COLO668 (cell line): ENCODE results near the gene MMP1.

ENCODE experiments used
- DNase-seq: peaks from one replicate; lab custom pipeline; 2025; ENCODE audit not compliant: unreplicated experiment; lab: John Stamatoyannopoulos, UW

Gene MMP1

GRCh38 chr11:102807921-102808320, 10.0 kb upstream of the MMP1 start:
- DNase-seq: peak; percentile 5

GRCh38 chr11:102806296-102806695, 8.3 kb upstream of the MMP1 start:
- DNase-seq: no peak

DNA sequence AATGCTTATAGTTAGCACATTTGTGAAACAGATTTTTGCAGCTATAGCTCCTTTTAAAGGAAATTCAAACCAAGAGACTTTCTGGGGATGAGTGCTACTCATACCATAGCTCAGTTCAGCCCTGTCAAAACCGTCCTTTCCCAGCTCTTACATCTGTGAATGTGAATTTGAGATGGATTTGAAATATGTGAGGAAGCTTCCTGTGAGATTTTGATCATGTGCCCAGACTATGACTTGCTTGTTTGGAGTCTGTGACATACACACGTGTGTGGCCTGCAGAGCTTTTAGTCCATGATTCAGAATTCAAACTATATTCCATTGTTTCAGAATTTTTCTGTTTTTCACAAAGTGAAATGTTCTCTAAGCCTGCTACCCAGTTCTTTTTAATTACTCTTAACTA, 4.4 kb upstream of the MMP1 start:
- no peak for DNase-seq

GRCh38 chr11:102800767-102801166, 2.8 kb upstream of the MMP1 start:
- DNase-seq: no peak

GRCh38 chr11:102799681-102800340, 1.9 kb upstream of the MMP1 start:
- DNase-seq: no peak

- DNase-seq: peak; percentile 19
Measured at GRCh38 chr11:102794382-102794781, 3.6 kb downstream of the MMP1 start.

- no peak for DNase-seq
Measured at GRCh38 chr11:102793677-102794290, 4.2 kb downstream of the MMP1 start.

- DNase-seq: no peak
Measured at GRCh38 chr11:102792604-102793003, 5.4 kb downstream of the MMP1 start.

DNA sequence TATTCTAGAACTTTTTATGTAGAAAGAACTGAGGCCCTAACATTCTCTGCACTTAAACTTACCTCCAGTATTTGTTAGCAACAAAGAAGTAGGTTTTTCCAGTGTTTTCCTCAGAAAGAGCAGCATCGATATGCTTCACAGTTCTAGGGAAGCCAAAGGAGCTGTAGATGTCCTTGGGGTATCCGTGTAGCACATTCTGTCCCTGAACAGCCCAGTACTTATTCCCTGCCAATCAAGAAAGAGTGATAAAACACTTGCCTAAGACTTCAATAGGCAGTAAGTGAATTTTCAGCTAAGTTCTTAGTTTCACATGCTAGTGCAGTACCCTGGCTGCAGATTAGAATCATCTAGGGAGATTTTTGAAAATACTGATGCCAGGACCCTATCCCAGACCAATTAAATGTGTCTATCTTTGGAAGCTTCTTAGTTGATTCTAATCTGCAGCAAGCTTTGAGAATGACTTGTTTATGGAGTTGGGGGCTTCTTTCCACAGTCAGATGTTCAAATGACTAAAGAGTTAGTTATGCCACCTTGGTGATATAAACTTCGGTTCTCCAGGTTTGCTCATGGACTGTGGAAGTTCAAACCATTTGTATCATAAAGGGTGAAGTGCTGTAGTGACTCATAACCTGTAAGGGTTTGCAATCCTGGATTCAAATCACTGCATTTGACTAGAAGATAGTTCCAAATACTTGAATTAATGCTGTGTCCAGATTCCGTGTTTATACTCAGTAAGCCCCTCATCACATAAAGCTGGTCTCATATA, 6.5 kb downstream of the MMP1 start:
- DNase-seq: no peak

GRCh38 chr11:102788334-102788995, 9.5 kb downstream of the MMP1 start:
- DNase-seq: no peak

DNA sequence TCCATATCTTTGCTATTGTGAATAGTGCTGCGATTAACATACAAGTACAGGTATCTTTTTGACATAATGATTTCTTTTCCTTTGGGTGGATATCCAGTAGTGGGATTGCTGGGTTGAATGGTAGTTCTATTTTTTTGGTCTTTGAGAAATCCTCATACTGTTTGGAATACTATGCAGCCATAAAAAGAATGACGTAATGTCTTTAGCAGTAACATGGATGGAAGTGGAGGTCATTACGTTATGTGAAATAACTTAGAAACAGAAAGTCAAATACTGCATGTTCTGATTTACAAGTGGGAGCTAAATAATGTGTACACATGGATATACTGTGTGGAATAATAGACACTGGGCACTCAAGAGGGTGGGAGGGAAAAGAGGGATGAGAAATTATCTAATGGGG, 13.6 kb downstream of the MMP1 start:
- no peak for DNase-seq

DNA sequence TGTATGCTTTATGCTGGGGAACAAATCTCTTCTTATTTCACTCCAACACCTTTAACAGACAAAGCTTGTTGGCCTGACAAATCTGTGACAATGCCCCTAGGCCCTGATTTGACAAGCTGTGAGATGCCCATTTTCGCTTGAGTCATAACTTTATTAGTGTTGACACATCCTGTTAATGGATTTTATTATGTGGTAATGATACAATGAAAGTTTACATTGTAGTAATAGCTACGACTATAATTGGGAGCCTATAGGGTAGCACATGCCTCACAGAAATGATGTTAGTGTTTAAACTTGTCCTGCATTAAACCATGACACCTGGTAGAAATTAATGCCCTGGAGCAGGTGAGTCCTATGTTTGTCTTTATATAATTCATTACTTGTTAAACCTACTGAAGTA, 14.2 kb downstream of the MMP1 start:
- peak; percentile 58 for DNase-seq

DNA sequence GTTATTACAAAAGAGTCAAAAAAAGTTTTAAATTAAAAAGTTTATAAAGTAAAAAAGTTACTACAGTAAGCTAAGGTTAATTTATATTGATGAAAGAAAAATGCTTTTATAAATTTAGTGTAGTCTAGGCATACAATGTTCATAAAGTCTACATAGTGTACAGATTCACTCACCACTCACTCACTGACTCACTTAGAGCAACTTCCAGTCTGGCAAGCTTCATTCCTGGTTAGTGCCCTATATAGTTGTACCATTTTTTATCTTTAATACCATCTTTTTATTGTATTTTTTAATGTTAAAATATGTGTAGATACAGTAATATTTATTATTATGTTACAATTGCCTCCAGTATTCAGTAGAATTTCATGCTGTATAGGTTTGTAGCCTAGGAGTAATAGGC, 14.9 kb downstream of the MMP1 start:
- no peak for DNase-seq

- DNase-seq: no peak
Measured at GRCh38 chr11:102781676-102782075, 16.3 kb downstream of the MMP1 start.

DNA sequence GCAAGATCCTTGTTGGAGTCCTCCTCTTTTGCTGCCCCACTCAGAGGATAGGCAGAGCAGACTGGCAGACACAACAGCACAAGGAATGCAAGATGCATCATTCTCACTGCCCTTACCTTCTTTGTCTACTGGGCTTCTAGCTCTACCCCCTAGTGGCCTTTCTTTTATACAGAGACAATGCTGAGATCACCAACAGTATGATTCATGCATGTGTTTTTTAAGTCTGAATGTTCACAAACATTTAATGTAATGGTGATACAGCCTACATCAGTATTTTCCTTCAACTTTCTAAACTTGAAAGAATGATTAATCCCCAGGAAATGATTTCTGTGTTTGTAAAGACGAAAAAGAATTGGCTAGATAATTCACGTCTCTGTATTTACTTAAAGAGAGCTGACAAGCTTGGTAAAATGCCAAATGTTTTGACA, 17.5 kb downstream of the MMP1 start, which contains the start of gene MMP10:
Gene MMP10 (minus strand): TSS at position 138 of the 428 bp plus-strand sequence. CDS start 37 bp downstream, at position 101.
- peak; percentile 9 for DNase-seq

GRCh38 chr11:102776454-102776853, 21.5 kb downstream of the MMP1 start:
- no peak for DNase-seq

GRCh38 chr11:102773386-102773785, 24.6 kb downstream of the MMP1 start:
- no peak for DNase-seq

DNA sequence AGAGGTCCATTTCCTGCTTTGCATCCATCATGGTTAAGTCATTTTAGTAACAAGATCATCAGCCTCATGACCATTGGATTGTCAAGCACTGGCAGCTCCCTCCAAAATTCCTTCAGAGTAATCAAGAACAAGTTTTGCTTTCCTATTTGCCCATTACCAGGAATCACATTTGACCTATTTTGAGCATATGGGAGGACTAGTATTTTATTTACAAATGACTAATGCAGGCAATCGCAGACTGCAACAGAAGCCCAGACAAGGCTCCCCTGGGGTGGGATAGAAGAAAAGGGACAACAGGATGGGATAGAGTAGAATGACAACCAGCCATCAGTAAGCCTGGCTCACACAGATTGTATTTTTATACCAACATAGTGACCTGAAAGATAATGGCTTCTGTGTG, 26.6 kb downstream of the MMP1 start:
- no peak for DNase-seq

DNA sequence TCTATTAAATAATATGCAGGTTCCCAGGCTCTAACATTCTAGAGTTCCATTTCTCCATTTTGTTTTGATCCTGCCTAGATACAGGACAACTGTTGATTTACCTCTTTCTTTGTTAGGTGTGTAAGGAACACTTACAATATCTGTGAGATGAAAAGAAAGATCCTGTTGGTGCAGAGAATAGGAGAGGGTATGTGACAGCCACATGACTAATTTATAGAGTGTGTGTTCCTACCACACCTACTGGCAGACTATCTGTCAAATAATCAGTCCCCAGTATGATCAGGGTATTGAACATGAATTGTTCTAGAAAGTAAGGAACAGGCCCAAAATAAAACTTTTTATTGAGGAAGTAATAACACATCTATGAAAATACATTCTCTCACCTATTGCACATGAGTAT, 27.8 kb downstream of the MMP1 start:
- DNase-seq: no peak

DNA sequence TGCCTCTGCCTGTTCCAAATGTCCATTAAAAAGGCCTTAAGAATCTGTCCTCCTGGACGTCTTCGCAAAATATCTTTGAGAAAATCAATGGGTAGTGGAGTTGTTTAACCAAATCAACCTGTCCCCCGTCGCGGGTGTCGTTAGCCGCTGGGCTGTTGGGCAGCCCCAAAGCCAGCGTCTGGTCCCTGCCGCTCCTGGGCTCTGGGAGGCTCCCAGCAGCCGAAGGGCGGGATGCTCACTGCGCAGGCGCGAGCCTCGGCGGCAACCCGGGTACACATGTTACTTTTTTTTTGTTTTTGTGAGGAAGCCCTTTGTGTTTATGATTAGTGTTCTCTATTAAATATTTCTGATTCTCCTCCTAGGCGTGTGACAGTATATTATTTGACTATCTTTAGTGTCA, 30.2 kb downstream of the MMP1 start:
- DNase-seq: no peak

- DNase-seq: no peak
Measured at GRCh38 chr11:102763440-102763839, 34.5 kb downstream of the MMP1 start.

GRCh38 chr11:102762361-102762767, 35.6 kb downstream of the MMP1 start:
- no peak for DNase-seq
